Upper lobe of left lung (tissue), 6 donors: ENCODE measurements around the gene PDZD2. TPM values are rescaled to one million over a fixed set of nuclear protein-coding genes. Genes with fewer than 3 reads are reported as not detected.

Source experiments
- ATAC-seq, 2 donors: fragments of 200-7000 bp; cut with Tn5 transposase; one replicate each; pipeline ENCODE4 v1.9.1; 2022; ENCODE audit warnings: mild to moderate bottlenecking in 2 of 2, moderate library complexity in 2 of 2; ENCODE audit not compliant: low FRiP score in 2 of 2
- DNase-seq, 2 donors: peaks; one replicate each; pipeline ENCODE4 v3.0.0-alpha.2; 2019 to 2020
- H3K27ac ChIP-seq, 4 donors: fragments of 200-600 bp; sonication (generic); one replicate each; pipeline ENCODE4 v1.5.1; 2016 to 2019
- H3K27me3 ChIP-seq, 4 donors: fragments of 200-600 bp; sonication (generic); one replicate each; pipeline ENCODE4 v1.5.1; 2017 to 2019
- H3K36me3 ChIP-seq, 4 donors: fragments of 200-600 bp; sonication (generic); one replicate each; pipeline ENCODE4 v1.5.1; 2016 to 2019
- H3K4me1 ChIP-seq, 4 donors: fragments of 200-600 bp; sonication (generic); one replicate each; pipeline ENCODE4 v1.5.1; 2018 to 2019
- H3K4me3 ChIP-seq, 4 donors: fragments of 200-600 bp; sonication (generic); one replicate each; pipeline ENCODE4 v1.5.1; 2017 to 2019; ENCODE audit warnings: mild to moderate bottlenecking in 2 of 4, moderate library complexity in 1 of 4
- H3K9me3 ChIP-seq, 4 donors: fragments of 200-600 bp; sonication (generic); one replicate each; pipeline ENCODE4 v1.5.1; 2018 to 2019
- EP300 ChIP-seq, 4 donors: sonication (generic); formaldehyde crosslinking; IDR thresholded peaks; one replicate each; pipeline ENCODE4 v1.5.1; 2017; ENCODE audit warnings: antibody characterized with exemption in 4 of 4, control low read depth in 2 of 4
- POLR2A ChIP-seq, 4 donors: fragments of 450-650 bp; IDR thresholded peaks; one replicate each; pipeline ENCODE4 v1.5.1; 2016 to 2017; ENCODE audit warnings: antibody characterized with exemption in 4 of 4, mild to moderate bottlenecking in 2 of 4
- POLR2AphosphoS5 ChIP-seq, 2 donors: sonication (generic); formaldehyde crosslinking; IDR thresholded peaks; one replicate each; pipeline ENCODE4 v1.5.1; 2017; ENCODE audit warnings: antibody characterized with exemption in 2 of 2
- WGBS, 2 donors: methylation state at CpG; one replicate each; pipeline ENCODE4 v1.1.5; 2017 to 2018; 5-methylcytosine and 5-hydroxymethylcytosine counted together
- total RNA-seq, 6 donors: library from RNA; depleted of rRNA in 4 of 6; stranded (reverse); fragments of >200 nt in 4 of 6; gene quantifications; one replicate each; pipeline versions ENCODE4 v1.1.0 to v1.2.1, GENCODE V29; 2016 to 2021
- TF ChIP-seq, protein P1 (sequence below), 6 experiments: fragments of 450-650 bp in 4 of 6; fragments of 200-600 bp in 2 of 6; sonication (generic) in 2 of 6; IDR thresholded peaks; one replicate each; pipeline ENCODE4 v1.5.1; 2016 to 2019; ENCODE audit warnings: antibody characterized with exemption in 6 of 6
- donor health status: DM: no; HTN: no; CAD: no; lungs with moderate emphysema.
- donor health status: DM: no; HTN: yes; CAD: no; lungs with severe emphysema.

PDZD2 gene
- total RNA-seq, 6 donors from 2014 or later, result 53.4 to 73.6 (median 68.4) TPM

DNA sequence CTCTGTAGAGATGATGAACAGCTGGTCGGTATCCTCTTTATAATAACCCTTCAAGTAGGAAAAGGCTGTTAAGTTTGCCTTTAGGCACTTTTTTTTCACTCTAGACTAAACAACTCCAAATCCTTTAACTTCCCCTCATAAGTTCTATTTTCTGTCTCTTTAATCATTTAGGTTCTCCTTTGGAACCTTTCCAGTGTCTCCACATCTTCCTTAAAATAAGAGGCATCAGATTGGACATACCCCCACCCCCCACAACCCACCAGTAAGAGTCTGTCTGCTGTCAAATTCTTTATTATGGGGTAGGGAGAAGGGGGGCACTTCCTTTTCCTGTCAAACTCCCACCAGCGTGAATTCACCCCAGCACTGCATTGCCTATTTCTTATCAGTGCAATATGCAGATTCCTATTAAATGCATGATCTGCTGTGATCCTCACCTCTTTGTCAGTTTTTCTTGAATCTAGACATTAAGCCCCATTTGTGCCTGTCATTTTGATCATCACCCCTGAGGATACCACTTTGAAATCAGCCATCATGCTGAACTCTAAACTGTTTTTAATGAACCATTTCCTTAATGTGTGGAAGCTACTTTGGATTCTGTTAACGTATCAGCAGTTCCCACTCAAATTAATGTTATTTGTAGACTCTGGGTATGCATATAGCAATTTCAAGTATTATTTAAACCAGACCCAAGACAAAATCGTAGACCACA lies 212.2 kb downstream of the PDZD2 start:
- peaks cover 0 to 3% (median 0%) of the 10 kb centered on the region in 4 donors for H3K27me3 ChIP-seq
- no peak overlapping the region for H3K27ac ChIP-seq
- WGBS, 2 donors, result 47 to 53% methylated on average over 4 of the region's 4 CpGs
- DNase-seq (no peak), ATAC-seq (no peak)
- H3K4me3 ChIP-seq, result no peak overlapping the region
- no peaks in the 10 kb centered on the region for H3K9me3 ChIP-seq
- H3K36me3 ChIP-seq, result no peaks in the 10 kb centered on the region
- TF ChIP-seq EP300 (IDR thresholded peaks at IDR 0.05), result no peak
- no peak for TF ChIP-seq POLR2AphosphoS5 (IDR thresholded peaks at IDR 0.05)
- no peak for TF ChIP-seq POLR2A (IDR thresholded peaks at IDR 0.05)
- TF ChIP-seq, protein P1, sequence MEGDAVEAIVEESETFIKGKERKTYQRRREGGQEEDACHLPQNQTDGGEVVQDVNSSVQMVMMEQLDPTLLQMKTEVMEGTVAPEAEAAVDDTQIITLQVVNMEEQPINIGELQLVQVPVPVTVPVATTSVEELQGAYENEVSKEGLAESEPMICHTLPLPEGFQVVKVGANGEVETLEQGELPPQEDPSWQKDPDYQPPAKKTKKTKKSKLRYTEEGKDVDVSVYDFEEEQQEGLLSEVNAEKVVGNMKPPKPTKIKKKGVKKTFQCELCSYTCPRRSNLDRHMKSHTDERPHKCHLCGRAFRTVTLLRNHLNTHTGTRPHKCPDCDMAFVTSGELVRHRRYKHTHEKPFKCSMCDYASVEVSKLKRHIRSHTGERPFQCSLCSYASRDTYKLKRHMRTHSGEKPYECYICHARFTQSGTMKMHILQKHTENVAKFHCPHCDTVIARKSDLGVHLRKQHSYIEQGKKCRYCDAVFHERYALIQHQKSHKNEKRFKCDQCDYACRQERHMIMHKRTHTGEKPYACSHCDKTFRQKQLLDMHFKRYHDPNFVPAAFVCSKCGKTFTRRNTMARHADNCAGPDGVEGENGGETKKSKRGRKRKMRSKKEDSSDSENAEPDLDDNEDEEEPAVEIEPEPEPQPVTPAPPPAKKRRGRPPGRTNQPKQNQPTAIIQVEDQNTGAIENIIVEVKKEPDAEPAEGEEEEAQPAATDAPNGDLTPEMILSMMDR (IDR thresholded peaks at IDR 0.05), result no peak
- peaks cover 9 to 26% (median 19%) of the 10 kb centered on the region in 4 donors for H3K4me1 ChIP-seq

DNA sequence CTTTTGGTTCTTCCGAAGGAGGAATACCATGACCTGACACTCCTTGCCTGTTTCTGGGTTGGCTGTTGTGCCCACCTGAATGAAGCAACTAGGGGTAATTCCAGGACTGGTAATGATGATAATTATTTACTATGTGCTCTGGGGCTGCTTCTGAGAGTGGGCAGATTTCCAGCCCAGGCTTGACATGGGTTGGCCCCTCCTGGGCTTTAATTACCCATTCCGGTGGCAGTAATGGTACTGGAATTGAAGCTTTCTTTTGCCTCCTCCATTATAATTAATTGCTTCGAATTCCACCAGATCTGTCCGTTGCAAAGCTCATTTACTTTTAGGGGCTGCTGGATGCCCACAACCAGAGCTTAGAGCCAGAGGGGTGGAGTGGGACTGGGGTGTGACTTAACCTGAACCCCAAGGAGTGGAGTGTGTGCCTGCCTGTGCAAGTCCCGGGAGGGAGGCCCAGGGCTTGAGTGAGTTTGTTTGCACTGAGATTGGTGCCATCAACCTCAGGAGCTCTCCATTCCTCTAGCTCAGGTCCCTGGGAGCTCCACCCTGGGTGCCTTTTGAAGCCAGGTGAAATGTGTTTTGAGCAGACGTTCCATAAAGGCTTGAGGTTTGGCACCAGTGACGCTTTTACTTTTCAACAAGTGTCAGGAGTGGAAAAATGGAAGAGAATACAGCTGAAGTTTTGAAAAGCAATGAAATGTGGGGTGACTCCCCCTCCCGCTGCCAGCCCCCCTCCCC lies 214.6 kb downstream of the PDZD2 start:
- ATAC-seq (peak; percentile 20 to 69), DNase-seq (peak in 1 of 2 donors; percentile 67)
- peak overlapping the region in 3 of 4 donors; percentile 61 to 66 (median 65) for H3K4me3 ChIP-seq
- H3K36me3 ChIP-seq, result no peaks in the 10 kb centered on the region
- H3K9me3 ChIP-seq, result peaks cover 0 to 4% (median under 1%) of the 10 kb centered on the region in 4 donors
- peak overlapping the region; percentile 77 to 94 (median 88) for H3K27ac ChIP-seq
- peaks cover 0 to 3% (median 0%) of the 10 kb centered on the region in 4 donors for H3K27me3 ChIP-seq
- 24 to 41% methylated on average over 7 to 8 of the region's 8 CpGs for WGBS, 2 donors
- peaks cover 13 to 30% (median 20%) of the 10 kb centered on the region in 4 donors for H3K4me1 ChIP-seq
- no peak for TF ChIP-seq POLR2A (IDR thresholded peaks at IDR 0.05)

DNA sequence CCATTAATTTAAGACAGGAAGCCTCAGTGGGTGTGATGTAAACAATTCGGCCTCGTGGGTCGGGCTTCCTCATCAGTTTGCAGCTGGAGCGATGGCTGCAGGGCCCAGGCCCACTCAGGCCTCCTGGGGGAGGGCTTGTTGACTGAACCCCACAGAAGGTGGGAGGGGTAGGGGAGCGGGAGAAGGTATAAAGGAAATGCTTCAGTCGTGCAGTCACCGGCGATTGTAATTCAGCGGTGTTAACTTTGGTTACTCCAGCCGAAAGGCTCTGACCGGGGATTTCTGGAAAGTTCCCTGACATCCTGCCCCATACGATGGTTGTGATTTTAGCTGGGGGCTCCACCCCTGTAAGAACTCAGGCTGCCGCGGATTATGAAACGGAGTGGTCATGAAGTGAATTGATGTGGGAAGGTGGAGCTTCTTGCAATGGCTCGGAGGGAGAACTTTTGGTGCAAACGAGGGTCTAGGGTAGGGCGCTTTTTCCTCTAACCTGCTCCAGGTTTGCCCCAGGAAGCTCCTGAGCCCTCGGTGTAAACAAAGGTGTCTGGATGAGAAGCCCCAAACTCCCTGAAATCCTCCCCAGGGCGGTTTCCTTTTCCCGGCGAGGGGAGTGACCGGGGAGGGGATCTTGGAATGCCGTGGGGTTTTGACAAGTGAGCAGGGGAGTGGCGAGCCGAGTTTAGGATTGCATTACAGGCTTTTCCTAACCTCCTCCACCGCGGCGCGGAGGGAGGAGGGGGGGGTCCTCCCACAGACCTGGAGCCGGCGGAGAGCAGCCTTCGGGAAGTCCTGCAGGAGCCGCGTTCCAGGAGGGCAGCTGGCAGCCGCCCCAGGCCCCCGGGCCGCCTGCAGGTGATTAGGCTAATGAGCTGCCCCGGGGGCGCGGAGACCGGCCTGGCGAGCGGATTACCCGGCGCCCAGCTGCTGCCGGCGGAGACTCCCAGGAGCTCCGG lies 215.5 kb downstream of the PDZD2 start:
- peak overlapping the region; percentile 77 to 94 (median 88) for H3K27ac ChIP-seq
- H3K27me3 ChIP-seq, result peaks cover 0 to 3% (median 0%) of the 10 kb centered on the region in 4 donors
- peak overlapping the region; percentile 61 to 73 (median 66) for H3K4me3 ChIP-seq
- WGBS, 2 donors, result 1 to 3% methylated on average over 16 to 36 of the region's 49 CpGs
- H3K36me3 ChIP-seq, result no peaks in the 10 kb centered on the region
- ATAC-seq, result peak; percentile 79 to 81
- DNase-seq, result peak; percentile 73 to 89
- TF ChIP-seq EP300 (IDR thresholded peaks at IDR 0.05) (no peak), POLR2A (IDR thresholded peaks at IDR 0.05) (peak in 1 of 4 donors; percentile 59), POLR2AphosphoS5 (IDR thresholded peaks at IDR 0.05) (peak in 1 of 2 donors; percentile 35)
- TF ChIP-seq, protein P1 (IDR thresholded peaks at IDR 0.05), result no peak
- H3K9me3 ChIP-seq, result peaks cover 3 to 13% (median 9%) of the 10 kb centered on the region in 4 donors
- H3K4me1 ChIP-seq, result peaks cover 13 to 30% (median 20%) of the 10 kb centered on the region in 4 donors

DNA sequence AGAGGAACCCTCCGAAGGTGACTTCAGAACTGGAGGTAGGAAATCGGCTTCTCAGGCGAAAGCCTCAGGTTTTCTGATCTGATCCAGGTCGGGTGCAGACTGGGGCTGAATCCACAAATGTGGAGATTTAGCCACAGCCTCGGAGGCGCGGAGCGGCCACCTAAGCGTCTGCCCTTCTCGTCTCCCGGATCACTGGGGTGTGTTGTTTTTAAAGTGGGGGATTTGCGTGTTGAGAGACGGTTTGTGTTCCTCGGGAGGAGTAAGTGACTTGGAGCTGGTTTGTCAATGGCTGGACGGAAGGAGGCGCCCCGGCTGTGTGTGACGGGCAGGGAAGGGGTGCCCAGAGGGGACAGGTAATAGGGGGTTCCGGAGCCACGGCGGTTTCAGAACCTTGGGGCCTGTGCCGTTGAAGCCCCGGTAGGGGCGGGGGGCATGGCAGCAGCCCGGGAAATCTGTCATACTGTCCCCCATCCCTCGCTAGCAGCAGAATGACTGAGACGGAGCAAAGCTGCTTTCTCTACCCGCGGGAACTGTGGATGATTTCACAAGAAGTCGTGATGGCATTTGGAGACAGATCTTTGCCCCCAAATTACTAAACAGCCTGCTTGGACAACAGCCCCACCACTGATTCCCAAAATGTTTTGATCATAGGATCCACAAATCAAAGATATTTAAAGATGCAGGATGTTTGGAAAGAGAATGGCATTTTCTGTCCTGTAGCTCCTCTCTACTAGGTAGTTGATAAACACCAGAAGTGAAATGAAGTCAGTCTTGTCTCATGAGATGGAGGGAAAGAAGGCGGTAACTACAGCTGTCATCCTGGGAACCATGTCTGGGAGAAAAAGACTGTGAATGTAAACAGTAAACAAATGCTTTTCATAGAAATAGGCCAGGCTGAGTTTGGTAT lies 216.5 kb downstream of the PDZD2 start:
- Histone ChIP-seq H3K4me1 (peaks cover 13 to 33% (median 20%) of the 10 kb centered on the region in 4 donors), H3K27me3 (peaks cover 0 to 3% (median 0%) of the 10 kb centered on the region in 4 donors), H3K9me3 (peaks cover 3 to 22% (median 14%) of the 10 kb centered on the region in 4 donors), H3K36me3 (no peaks in the 10 kb centered on the region), H3K4me3 (peak overlapping the region; percentile 61 to 73 (median 66)), H3K27ac (peak overlapping the region; percentile 77 to 94 (median 88))
- peak; percentile 44 to 56 for ATAC-seq
- DNase-seq, result peak; percentile 63 to 71
- WGBS, 2 donors, result 5 to 11% methylated on average over 13 to 29 of the region's 31 CpGs
- TF ChIP-seq POLR2AphosphoS5 (IDR thresholded peaks at IDR 0.05), result no peak
- TF ChIP-seq, protein P1 (IDR thresholded peaks at IDR 0.05), result peak in 1 of 6 experiments; percentile 34
